ENCODE data around the gene TBC1D22A.
A peak's percentile ranks its signal among the peaks of the same experiment; 100 is the strongest.

TBC1D22A gene

GRCh38 chr22:46797355-46797754 is 34.9 kb downstream of the TBC1D22A start:
- Histone ChIP-seq H3K27ac (ENCODE audit: low read depth, low read length, poor library complexity, severe bottlenecking) (peak overlapping the region; percentile 45), H3K9me2 (ENCODE audit: low read depth, low read length) (no peaks in the 10 kb centered on the region), H3K9ac (ENCODE audit: low read length) (no peak overlapping the region), H3K27me3 (ENCODE audit: insufficient read depth, low read length) (no peaks in the 10 kb centered on the region), H3K79me2 (ENCODE audit: insufficient read depth, low read length) (no peaks in the 10 kb centered on the region), H3K4me3 (ENCODE audit: low read depth, low read length, poor library complexity, severe bottlenecking) (no peak overlapping the region), H3K4me2 (ENCODE audit: low read length) (no peak overlapping the region), H3K4me1 (ENCODE audit: insufficient read depth, low read length, severe bottlenecking) (peaks cover 16% of the 10 kb centered on the region), H2AFZ (ENCODE audit: low read length) (no peak overlapping the region), H4K20me1 (ENCODE audit: insufficient read depth, low read length) (no peaks in the 10 kb centered on the region), H3K9me3 (ENCODE audit: low read length) (no peaks in the 10 kb centered on the region), H3F3A (ENCODE audit: insufficient read depth, low read length) (no peaks in the 10 kb centered on the region), H3K36me3 (ENCODE audit: insufficient read depth, low read length) (peaks cover 75% of the 10 kb centered on the region)
- TF ChIP-seq CTCF (IDR thresholded peaks at IDR 0.05; ENCODE audit: low read length) (peak; percentile 62; the same call in 1 of the 2 replicates), EZH2 (IDR thresholded peaks at IDR 0.05; ENCODE audit: borderline replicate concordance, low read length) (no peak)

GRCh38 chr22:46798041-46798365 is 35.6 kb downstream of the TBC1D22A start:
- Histone ChIP-seq H3K9me3 (ENCODE audit: low read length) (no peaks in the 10 kb centered on the region), H3K4me1 (ENCODE audit: insufficient read depth, low read length, severe bottlenecking) (peaks cover 17% of the 10 kb centered on the region), H3K9ac (ENCODE audit: low read length) (no peak overlapping the region; the same call in 1 of the 2 replicates), H3K27me3 (ENCODE audit: insufficient read depth, low read length) (no peaks in the 10 kb centered on the region), H3K4me2 (ENCODE audit: low read length) (no peak overlapping the region), H3F3A (ENCODE audit: insufficient read depth, low read length) (no peaks in the 10 kb centered on the region), H2AFZ (ENCODE audit: low read length) (no peak overlapping the region), H3K79me2 (ENCODE audit: insufficient read depth, low read length) (no peaks in the 10 kb centered on the region), H3K4me3 (ENCODE audit: low read depth, low read length, poor library complexity, severe bottlenecking) (no peak overlapping the region), H3K27ac (ENCODE audit: low read depth, low read length, poor library complexity, severe bottlenecking) (peak overlapping the region; percentile 45), H3K36me3 (ENCODE audit: insufficient read depth, low read length) (peaks cover 68% of the 10 kb centered on the region), H4K20me1 (ENCODE audit: insufficient read depth, low read length) (no peaks in the 10 kb centered on the region), H3K9me2 (ENCODE audit: low read depth, low read length) (no peaks in the 10 kb centered on the region)
- TF ChIP-seq CTCF (IDR thresholded peaks at IDR 0.05; ENCODE audit: low read length) (no peak; the same call in 1 of the 2 replicates), EZH2 (IDR thresholded peaks at IDR 0.05; ENCODE audit: borderline replicate concordance, low read length) (no peak)

- peaks cover 64% of the 10 kb centered on the region for H3K36me3 ChIP-seq (ENCODE audit: insufficient read depth, low read length)
- H3K9me3 ChIP-seq (ENCODE audit: low read length) = no peaks in the 10 kb centered on the region
- H3K9me2 ChIP-seq (ENCODE audit: low read depth, low read length) = no peaks in the 10 kb centered on the region
- no peak overlapping the region for H3K4me3 ChIP-seq (ENCODE audit: low read depth, low read length, poor library complexity, severe bottlenecking)
- TF ChIP-seq CTCF (IDR thresholded peaks at IDR 0.05; ENCODE audit: low read length) (peak; percentile 94), EZH2 (IDR thresholded peaks at IDR 0.05; ENCODE audit: borderline replicate concordance, low read length) (no peak)
- H3K79me2 ChIP-seq (ENCODE audit: insufficient read depth, low read length) = no peaks in the 10 kb centered on the region
- no peaks in the 10 kb centered on the region for H4K20me1 ChIP-seq (ENCODE audit: insufficient read depth, low read length)
- no peaks in the 10 kb centered on the region for H3F3A ChIP-seq (ENCODE audit: insufficient read depth, low read length)
- no peak overlapping the region for H2AFZ ChIP-seq (ENCODE audit: low read length)
- peaks cover 24% of the 10 kb centered on the region for H3K4me1 ChIP-seq (ENCODE audit: insufficient read depth, low read length, severe bottlenecking)
- no peak overlapping the region; the same call in 1 of the 2 replicates for H3K4me2 ChIP-seq (ENCODE audit: low read length)
- H3K27ac ChIP-seq (ENCODE audit: low read depth, low read length, poor library complexity, severe bottlenecking) = peak overlapping the region; percentile 45
- H3K9ac ChIP-seq (ENCODE audit: low read length) = peak overlapping the region; percentile 2; the same call in 1 of the 2 replicates
- H3K27me3 ChIP-seq (ENCODE audit: insufficient read depth, low read length) = no peaks in the 10 kb centered on the region
Measured at GRCh38 chr22:46798366-46799350, 36.2 kb downstream of the TBC1D22A start.
